HG02973 (cell line): ENCODE data around the gene BARD1.
"Not testable (repeated sequence)": the region's sequence is repeated elsewhere in the genome, so short reads cannot be mapped to it uniquely, and the experiment has no call there.

Experiments
- ATAC-seq: cut with Tn5 transposase; IDR thresholded peaks from one replicate; pipeline ENCODE4 v1.9.1; 2021; ENCODE audit warnings: moderate library complexity; ENCODE audit not compliant: unreplicated experiment

Gene BARD1

DNA sequence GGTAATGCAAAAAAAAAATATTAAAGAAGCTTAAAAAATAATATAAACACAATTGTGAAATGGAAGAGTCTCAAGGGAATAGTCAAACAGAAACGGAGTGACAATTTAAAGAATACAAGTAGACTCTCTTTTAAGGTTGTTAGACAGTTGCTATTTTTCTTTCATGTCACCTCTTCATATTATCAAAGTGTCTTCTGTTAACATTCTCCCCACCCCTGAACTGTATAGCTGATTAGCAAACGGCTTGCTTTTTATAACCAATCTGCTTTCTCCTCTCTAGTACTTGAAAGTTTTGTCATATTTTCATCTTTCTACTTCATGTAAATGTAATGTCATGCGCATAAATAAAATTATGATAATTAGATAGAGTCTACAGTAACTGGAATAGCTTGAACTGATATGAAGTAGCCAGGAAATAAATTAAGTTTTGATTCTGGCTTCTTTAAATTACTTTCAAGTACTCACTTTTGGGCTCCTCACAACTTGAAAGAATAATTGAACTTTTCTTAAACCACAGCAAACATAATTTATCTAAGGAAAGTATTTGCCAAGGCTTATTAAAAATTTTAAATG, 37.0 kb downstream of the BARD1 start:
- ATAC-seq: no peak

DNA sequence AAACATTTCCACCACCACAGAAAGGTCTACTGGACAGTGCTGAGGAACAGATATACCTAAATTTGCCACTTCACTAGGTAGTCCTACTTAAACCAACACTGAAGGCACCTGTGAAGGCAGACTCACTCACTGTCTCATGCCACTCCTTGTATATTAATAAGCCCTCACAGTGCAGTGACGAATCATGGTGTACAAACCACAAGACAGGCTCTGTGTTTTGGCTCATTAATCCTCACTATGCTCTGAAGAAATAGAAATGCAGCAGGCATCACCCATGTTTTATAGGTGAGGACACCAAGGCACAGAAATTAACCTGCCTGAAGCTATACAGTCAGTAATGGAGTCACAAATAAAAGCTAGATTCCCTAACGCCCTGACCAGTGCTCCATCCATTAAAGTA, 44.3 kb downstream of the BARD1 start:
- no peak for ATAC-seq

DNA sequence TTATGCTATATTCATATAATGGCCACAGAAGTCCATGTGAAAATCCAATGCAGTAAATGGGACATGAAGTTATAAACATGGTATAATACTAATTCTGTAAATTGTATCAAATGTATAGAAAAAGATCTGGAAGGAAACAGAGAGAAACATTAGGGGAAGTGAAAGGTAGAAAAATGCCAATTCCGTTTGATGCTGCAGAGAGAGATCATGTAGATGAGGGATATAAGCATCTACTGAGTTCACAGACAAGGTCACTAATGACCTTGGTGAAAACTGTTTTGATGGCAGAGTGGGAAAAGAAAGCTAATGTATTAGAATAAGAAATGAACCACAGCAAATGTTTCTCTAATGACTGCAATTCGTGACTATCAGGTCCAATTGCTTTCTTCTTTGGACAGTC, 56.0 kb downstream of the BARD1 start:
- no peak for ATAC-seq

DNA sequence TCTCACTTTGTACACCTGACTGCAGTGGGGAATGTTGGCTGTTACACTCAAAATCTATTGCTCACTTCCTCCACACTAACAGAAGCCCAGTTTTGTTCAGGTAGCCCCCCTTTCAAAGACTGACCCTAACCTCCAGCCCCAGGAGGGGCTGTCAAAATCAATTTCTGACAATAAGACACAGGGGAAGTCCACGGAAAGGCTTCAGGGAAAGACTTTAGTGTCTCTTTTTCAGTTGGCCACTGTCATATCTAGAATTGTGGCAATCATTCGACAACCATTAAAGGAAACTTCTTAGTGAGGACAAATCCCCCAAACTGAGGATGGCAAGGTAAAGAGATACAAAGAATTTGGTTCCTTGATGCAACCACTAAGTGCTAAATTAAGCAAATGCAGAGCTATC, 59.0 kb downstream of the BARD1 start:
- peak; percentile 40 for ATAC-seq

DNA sequence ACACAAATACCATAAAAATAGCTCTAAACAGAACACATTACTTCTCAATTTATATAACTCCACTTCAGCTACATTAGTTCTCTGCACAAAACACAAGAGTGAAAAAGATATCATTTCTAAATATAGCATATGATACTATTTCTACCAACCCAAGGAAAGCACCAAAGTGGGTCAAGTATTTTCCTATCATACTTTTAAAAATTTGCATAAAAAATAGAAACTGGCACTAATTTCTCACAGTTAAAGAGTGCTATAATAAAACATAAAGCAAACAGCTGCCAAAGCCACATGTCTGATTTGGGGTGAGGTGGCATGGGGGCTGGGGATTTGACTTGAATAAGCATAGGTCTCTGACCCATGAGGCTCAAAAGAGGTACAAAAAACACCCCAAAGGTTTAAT, 61.5 kb downstream of the BARD1 start:
- peak; percentile 40 for ATAC-seq

DNA sequence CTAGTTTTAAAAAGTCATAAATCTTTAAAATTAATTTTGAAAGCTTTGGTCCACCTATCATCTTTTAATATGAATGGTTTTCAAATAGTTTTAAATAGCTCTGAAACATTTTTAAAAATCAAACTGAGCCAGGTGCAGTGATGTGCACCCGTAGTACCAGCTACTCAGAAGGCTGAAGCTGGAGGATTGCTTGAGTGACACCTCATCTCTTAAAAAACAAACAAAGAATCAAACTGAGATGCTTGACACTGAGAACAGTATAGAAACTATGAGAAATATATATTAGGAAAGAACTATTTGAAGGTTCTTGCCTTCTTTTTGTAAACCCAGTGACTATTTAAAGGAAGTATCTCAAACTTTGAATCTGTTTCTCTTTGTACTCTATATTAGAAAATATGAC, 67.4 kb downstream of the BARD1 start:
- ATAC-seq: peak; percentile 37

DNA sequence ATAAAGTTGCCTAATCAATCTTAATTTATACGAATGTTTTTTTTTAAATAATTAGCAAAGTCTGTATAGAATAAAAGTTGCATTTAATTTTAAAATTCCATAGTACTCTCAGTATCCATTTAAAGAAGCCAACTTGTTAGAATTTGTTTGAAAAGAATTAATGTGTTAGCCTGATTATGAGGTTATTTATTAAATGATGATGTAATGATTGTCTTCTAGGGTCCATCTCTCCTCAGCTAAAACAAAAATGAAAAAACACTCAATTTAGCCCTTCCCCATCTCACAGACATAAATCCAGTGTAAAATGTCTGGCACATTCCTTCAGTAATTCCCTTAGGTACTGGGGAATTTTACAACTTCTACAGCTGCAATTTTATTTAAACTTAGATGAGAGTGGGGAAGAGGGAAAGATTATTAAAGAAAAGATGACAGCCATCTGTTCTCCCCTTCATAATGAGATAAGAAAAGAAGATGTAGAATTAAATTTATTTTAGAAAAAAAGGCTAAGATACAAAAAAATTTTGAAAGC, 68.6 kb downstream of the BARD1 start:
- no peak for ATAC-seq

DNA sequence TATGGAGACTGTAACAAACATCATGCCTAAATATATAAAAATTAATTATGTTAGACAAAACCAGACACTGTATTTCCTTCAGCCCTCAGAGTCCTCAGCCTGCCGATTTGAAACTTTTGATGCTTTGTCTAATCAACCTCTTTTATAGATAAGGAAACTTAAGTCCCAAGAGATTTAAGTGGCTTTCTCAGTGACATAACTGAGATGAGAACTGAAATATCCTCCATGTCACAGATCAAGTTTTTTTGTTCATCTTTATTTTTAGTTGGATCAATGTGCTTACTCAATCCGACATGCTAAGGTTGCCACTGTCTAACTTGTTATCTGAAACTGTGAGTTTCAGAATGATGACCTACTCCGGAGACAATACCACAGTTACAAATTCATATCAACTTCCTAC, 72.3 kb downstream of the BARD1 start:
- ATAC-seq: peak; percentile 98

DNA sequence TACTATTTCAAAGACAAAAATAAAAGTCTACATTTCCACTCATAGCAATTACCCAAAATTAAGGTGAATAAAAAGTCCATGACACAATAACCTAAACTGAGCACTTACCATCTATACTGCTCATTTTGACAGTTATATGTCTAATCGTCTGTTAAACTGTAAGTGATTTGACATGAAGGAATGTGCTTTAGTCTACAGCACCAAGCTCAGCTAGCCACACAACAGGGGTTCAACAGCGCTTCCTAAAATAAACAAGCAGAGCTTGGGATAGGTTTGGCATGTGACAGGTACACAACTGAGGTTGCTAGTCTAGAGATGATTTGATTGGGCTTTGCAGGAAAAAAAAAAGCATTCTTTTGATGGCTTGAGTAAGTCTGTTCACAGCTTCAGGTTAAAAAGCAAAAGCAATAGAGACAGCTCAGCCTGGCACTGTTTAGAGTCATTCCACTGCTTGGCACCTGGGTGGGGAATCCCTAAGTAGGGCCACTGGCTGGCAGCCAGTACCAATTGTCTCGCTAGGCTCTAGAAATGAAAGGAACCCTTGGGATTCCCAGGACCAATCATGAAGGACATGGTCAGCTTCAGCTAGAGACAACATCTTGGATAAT, 78.6 kb downstream of the BARD1 start:
- ATAC-seq: no peak

DNA sequence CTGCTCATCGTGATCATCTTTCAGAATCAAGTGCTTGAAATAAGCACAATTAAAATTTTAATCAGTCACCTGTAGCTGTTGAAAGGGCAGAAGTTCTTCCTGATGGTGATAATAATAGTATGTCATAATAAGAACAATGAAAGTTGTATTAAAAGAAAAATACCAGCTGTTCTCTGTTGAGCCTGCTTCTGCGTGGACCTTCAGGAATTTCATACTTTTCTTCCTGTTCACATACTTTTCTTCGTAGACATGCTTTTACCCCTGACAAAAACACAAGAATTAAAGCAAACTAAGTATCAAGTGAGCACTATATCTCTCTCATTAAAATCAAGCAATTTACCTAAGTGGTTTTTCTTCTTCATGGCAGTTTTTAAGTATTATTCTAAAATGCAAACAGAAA, 79.2 kb downstream of the BARD1 start:
- ATAC-seq: no peak

DNA sequence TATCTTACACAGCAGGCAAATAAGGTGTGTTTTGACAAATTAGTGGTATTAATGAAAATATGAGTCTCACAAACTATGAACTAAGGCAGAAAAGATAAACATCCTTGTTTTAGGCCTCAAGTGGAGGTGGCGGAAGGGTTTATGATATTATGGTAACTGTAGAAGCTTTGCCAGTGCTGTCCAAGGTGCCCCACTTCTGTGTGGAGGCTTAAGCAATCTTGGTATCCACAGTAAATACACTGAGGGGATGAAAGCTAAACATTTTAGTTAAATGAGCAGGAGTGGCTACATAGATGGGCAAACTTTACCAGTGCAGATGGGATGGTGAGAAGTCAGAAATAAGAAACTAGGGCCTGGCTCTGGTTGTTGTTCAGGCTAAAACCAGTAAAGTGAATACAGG, 84.7 kb downstream of the BARD1 start:
- ATAC-seq: no peak

DNA sequence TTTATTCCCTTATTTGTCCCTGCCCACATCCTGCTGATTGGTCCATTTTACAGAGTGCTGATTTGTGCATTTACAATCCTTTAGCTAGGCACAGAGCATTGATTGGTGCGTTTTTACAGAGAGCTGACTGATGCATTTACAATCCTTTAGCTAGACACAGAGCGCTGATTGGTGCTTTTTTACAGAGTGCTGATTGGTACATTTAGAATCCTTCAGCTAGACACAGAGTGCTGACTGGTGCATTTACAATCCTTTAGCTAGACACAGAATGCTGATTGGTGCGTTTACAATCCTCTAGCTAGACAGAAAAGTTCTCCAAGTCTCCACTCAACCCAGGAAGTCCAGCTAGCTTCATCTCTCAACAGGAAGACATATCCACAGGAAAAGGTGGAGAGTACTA, 91.6 kb downstream of the BARD1 start:
- ATAC-seq: not testable (repeated sequence)

DNA sequence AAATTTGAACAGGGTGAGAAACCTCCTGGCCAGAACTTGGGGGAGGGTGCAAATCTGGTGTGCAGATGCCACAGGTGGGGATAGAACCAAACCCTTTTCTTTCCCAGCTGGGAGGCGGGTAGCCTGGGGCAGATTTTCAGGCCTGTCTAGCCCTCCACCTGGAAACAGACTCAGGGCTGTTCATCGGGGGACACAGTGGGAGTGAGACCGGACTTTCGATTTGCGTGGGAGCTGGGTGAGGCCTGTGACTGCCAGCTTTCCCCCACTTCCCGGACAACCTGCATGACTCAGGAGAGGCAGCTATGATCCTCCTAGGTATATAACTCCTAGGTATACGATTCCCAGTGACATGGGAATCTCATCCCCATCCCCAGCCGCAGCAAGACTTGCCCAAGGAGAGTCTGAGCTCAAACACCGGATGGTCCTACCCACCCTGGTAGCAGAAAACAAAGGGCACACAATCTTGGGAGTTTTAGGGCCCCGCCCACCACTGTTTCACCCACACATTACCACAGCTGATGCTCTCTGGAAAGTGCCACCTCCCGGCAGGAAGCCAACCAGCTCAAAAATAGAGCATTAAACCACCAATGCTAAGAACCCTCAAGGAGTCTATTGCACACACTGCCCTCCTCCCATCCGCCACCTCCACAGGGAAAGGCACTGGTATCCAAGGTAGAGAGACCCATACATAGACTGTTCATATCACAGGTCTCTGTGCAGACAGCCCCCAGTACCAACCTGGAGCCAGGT, 92.5 kb downstream of the BARD1 start:
- no peak for ATAC-seq

DNA sequence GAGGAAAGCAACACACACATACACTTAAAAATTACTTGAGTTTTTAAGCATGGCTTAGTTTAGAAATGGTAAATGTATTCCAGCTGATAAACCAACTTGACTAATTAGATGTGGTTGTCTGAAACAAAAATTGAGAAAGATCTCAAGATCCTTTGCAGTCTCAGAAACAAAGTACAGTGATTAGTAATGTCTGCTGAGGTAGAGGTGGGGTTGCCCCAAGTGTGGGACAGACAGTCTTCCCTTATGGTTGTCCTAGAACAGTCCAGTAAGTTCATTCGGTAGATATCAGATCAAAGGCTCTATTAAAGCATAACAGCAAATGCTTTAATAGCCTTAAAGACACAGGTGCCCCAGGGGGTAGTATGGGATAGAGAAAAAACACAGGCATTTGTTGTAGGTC, 94.5 kb downstream of the BARD1 start:
- ATAC-seq: no peak

DNA sequence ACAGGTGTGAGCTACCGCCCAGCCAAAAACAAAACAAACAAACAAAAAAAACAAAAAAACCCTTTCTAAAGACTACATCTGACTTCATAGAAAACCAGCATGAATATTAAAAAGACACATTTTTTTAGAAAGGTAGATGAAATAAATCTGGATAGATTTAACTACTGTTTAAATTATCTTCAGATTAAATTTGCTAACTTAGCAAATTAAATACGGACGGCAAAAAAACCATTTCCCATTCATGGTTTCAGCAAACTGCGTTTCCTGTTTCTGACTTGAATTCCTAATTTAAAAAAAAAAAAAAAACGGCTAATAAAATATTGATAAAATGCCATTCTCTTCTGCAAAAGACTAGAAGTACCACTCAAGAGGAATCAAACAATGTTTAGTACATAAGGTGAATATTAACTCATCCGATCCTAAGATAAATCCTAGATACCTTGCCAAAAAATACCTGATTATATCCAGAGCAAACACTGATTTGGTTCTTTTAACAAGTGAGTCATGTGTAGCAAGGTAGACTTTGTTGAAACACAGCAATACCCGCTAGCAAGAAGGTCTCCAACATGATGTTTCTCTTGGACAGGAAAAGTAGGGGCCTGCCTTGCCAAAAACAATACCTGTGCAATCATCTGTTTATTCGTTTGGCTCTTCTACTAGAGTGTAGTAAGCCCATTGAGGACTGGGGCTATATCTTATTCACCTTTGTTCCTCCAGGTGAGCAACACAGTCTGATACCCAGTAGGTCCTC, 96.2 kb downstream of the BARD1 start:
- ATAC-seq: no peak

DNA sequence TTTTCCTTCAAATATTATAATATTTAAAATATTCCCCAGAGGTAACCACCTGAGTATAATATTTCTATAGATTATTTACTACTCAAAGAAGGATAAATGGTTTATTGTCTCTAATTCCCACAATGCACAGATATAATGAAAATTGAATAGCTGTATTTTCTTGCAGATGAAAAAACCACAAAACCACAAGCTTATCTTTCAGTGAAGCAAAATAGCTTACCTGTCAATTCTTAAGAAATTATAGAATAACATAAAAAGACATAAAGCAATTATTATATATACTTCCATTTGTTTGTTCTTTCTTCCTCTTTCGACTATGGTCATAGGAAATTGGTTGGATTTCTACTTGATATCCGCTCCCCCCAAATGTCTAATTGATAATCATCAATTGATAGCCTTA, 98.8 kb downstream of the BARD1 start:
- ATAC-seq: no peak

DNA sequence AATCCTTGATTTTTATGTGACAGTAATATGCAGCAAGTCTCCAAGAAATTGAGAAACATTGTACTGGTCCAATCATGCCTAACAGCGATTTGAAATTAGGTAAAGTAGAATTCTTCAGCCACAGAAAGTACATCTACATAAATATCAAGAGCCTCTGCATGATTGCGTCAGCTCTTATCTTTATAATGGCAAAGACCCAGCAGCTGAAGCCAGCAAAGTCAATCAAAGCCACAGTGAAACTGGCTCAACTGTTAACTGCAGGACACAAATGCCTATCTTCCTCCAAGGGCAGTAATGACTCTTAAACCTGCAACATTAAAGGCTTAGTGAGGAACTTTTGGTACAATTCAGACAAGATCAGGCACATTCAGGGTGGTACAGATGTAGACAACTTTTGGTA, 102.5 kb downstream of the BARD1 start:
- no peak for ATAC-seq

DNA sequence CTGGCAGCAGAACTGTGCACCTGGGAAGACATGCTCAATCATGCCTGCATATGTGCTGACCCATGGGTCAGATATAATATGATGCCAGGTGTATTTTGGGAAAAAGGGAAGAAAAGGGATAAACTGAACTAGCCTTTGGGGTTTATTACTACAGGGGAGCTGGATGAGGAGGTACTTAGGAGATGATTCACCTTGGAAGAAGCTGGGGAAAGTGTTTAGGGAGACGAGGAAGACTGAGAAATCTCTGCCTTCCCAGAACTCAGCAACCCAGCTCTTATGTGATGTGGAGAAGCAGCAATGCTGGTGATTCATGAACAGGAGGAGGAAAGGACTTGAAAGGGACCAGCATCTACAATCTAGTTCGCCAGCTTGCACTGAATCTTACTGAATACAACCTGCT, 110.2 kb downstream of the BARD1 start:
- no peak for ATAC-seq

DNA sequence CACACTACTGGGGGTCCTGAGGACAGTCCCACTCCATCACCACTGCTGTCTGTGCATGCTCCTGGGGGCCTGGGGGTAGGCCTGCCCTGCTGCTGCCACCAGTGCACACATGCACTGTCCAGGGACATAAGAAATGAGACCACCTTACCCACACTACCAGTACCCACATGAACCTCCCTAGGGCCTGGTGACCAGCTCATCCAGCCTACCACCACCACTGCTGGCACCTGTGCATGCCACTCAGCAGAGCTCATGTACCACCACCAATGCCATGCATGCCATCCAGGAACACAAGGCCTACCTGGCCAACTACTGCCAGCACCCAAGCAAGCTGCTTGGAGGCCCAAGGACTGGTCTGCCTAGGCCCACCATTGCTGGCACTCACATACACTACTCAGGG, 112.8 kb downstream of the BARD1 start:
- ATAC-seq: no peak

DNA sequence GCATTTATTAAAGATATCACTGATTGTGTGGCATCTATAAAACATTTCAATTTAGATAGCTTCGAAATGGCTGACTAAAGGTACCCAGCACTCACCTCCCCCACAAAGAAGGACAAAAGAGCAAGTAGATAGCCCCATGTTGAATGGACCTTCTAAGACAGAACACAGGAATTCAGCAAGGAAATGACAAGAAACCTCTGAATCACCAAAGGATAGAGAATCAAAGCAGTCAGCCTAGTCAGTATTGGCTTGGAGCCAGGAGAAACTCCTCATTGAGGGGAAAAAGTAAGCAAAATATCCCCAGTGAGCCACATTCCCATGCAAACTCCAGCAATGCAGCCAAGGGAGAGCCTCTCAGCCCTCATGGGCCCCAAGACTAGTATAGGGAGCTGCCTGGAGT, 113.7 kb downstream of the BARD1 start:
- ATAC-seq: no peak

DNA sequence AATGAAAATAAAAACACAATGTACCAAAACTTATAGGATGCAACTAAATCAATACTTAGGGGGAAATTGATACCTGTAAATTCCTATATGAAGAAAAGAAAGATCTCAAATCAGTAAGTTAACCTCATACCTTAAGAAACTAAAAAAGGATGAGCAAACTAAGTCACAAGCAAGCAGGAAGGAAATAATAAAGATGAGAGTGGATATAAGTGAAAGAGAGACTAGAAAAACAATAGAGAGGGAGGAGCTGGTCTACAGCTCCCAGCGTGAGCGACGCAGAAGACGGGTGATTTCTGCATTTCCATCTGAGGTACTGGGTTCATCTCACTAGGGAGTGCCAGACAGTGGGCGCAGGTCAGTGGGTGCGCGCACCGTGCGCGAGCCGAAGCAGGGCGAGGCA, 125.9 kb downstream of the BARD1 start:
- peak; percentile 57 for ATAC-seq

DNA sequence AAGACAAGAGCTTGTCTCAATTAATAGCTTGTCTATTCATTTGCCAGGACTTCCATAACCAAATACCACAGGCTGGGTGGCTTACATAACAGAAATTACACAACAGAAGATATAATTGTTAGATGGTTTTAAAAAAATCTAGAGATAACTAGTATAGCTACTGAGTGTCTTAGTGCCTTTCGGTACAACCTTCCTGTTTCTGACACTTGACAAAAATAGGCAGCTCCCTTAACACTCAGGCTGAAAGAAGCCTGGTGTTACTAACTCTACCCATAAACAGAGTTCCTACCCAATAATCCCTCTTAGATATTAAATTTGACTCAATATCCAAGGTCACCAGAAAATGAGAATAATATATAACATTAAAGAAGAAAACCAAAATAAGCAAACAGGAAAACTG, 129.7 kb downstream of the BARD1 start:
- ATAC-seq: no peak
